HTERT RPE-1 (cell line): ENCODE data around the gene MEGF6.

ENCODE experiments used
- in situ Hi-C: fragments of 300-500 bp; cut with MboI; formaldehyde crosslinking; loops from 4 replicates; pipeline ENCODE4 v1.14.3; 2020; ENCODE audit warnings: low sequenced_read_pairs

The MEGF6 gene

DNA sequence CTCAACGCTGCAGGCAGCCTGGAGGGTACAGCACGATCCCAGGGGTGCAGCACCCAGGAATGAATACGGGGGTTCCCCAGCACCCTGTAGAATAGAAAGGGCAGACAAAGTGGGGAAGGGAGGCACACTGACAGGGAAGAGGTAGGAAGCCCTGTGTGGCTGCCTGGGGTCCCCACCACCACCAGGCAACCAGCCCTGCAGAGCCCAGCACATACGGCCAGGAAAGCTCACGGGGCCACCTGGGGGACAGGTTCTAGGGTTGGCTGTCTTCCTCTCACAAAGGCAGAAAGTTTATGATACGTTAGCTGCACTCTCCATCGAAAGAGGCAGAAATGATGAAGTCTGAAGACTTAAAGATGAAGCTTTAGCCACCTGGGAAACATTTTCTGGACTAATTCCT is 104.4 kb downstream of the MEGF6 start:
- in situ Hi-C loops, result no loop called here

DNA sequence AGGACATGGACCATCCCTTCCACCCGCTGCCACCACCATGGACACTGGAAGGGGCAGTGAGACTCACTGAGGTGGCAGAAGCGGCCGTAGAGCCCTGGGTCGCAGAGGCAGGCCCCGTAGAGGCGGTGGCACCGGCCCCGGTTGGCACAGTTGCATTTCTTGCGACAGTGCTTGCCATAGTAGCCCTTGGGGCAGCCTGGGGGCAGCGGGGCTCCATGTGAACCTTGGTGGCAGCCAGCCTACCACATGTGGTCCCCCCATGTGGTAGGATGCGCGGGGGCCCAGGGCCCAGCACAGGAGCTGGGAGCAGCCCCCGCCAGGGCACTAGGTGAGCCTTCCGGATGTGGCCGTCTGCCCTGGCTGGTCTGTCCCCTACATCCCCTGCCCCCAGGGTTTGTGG is 105.3 kb downstream of the MEGF6 start:
- in situ Hi-C loops, result no loop called here

DNA sequence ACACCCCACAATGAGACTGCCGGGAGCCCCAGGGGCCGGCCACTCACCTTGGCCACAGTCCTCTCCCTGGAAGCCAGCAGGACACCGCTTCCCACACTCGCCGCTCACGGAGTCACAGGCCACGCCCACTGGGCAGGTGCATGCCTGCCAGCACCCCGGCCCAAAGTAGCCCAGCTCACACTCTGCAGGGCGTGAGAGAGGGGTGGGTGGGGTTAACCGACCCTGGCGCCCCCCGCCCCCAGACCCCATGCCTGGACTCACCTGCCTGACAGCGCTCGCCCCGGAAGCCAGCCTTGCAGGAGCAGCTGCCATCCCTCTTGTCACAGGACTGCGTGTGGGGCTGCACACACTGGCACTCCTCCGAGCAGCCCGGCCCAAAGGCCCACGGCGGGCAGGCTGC is 106.1 kb downstream of the MEGF6 start:
- in situ Hi-C loops, result no loop called here

DNA sequence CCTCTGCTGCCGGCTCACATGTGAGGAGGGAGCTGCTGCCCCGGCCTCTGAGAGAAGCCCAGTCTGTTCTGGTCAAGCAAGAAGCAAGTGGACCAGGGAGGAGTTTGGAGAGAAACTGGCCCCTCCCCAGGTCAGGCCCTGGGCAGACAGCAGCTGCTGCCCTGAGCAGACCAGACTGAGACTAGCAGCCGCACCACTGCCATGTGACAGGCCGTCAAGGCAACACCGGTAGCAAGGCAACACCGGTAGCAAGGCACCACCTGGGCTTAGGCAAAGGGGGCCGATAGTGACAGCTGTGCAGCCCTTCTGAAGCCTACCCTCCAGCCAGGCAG is 106.5 kb downstream of the MEGF6 start:
- in situ Hi-C loops, result no loop called here

DNA sequence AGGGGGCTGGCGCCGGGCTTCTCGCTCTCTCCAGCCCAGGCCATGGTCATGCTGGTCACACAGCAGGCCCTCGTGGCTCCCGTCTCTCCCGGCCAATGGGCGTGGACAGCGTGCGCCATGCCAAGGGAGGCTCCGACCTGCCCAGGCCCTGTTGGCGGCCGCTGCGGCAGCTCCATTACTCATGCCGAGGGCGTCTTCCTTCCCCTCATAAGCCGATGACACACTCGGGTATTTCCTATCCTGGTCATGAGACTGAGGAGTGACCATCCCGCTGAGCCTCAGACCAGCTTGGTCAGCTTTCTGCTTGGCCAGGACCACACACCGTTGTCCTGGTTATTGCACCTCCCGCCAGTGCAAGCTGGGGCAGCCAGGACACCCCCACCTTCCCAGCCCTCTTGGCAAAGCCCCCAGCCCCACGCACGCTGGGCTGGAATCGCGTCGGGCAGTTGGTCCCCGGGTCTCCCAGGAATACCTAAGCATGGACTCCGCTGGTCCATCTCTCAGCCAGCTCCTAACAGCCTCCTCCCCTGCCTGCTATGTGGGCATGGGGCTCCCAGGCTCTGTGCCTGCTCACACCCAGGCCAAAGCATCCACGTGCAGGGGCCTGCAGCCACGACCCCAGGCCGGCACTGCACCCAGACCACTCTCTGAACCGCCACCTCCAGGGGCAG is 107.0 kb downstream of the MEGF6 start:
- in situ Hi-C loops, result no loop called here

DNA sequence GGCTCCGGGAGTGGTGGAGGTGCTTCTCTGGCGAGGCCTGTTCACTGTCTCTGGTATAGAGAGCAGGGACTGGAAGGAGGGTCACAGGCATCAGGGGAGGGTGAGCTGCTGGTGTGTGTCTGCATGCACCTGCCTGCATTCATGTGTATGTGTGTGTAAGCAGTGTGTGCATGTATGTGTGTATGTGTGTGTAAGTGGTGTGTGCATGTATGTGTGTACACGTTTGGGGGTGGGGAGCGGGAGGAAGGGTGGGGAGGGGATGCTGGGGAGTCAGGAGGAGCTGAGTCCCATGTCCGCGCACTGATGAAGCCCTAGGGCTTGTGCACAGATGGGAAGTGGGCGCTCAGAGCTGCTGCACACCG is 107.8 kb downstream of the MEGF6 start:
- in situ Hi-C loops, result no loop called here

DNA sequence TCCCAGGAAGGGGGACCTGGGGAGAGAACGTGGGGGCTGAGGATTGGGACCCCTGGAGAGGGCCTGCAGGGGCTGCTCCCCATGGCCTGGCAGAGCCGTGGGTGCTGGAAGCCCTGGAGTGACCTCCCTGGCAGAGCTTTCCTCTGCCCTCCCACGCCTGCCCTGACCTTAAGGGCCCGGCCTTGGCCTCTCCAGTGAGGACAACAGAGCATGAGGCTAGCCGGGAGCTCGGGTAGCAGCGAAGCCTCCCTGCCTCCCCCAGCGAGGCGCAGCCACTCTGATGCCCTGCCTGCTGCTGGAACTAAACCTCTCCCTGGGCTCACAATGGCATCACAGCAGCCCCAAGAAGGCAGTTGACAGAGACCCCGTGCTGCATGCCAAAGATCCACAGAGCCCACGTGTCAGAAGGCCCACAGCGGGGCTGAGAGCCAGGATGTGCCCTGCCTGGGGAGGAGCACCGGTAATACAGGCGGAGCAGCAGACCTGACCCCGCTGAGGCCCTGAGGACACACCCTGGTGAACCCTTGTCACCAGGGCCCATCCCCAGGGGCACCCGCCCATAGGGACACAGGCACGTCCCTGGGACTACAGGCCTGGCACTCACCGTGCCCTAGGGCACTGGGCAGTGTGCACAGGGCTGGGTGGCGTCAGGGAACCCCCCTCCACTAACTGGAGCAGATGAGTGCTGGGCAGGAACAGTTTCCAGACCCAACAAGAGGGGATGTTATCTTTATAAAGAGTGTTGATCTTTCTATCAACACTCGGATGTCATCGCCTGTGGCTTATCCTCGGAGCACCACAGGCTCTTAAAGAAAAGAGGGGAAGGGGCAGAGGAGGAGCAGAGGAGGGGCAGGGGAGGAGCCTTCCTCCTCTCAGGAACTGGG is 108.4 kb downstream of the MEGF6 start:
- in situ Hi-C loops, result no loop called here

DNA sequence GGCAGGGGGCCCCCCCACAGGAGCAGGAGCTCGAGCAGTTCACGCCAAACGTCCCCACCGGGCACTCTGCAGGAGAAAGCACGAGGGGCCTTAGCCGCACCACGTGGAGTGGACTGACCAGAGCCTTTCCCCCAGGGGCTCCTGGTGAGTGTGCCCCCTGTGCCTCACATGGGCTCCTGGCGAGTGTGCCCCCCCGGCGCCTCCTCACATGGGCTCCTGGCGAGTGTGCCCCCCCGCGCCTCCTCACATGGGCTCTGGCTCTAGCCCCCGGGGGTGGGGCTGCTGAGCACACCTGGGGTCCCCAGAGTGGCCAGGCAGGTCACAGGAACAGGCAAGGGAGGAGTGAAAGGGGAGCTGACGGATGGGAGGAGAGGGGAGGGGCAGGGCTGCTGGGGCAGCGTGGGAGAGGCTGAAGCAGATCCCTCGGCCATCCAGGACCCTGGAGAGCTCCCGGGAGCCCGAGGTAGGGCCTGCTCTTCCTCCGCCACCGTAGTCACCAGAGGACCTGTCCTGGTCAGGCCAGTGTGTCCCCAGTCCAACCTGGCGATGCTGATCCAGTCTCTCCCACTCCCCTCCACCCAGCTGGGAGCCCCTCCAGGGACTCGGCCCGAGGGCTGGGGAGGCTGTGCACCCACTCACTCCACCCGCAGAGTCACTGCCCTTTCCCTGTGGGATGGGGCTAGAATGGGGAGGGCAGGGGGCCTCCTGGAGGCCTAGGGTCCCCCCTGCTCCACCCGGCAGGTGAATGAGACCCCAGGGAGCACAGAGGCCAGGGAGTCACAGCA is 109.3 kb downstream of the MEGF6 start:
- in situ Hi-C loops, result no loop called here

DNA sequence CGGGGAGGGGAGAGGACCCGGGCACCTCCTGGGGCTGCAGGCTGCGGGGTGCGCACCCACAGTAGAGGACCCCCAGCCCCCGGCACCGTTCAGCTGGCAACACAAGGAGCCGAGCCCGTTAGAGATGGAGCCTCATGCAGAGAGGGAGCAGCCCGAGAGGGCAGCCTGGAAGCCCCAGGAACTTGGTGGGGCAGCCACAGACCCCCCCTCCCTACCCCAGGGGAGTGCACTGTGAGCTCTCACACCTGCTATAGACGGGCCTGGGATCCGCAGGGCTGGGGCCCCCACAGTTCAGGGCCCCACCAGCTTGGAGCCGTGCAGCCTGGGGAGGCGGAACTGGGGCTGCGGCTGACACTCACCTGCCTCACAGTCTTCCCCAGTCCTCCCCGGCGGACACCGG is 109.9 kb downstream of the MEGF6 start:
- in situ Hi-C loops, result no loop called here

DNA sequence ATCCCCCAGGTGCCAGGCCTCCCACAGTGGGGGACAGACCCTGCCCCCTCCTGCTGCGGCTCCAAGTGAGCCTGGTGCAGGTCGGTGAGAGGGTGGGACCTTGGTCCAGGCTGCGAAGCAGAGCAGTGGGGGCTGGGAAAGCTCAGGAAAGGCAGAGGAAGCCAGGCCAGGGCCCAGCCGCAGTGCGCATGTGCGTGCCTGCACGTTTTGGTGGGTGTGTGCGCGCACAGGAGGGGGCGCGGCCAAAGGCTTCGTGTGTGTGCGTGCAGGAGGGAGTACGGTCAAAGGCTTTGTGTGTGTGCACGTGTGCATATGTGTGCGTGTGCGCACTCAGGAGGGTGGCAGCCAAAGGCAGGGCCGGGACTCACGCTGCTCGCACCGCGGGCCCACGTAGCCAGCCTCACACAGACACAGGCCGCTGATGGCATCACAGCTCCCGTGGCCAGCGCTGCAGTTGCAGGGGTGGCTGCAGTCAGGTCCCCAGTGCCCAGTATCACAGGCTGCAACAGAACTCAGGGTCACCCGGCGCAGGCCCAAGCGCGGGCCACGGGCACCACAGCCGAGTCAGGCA is 111.0 kb downstream of the MEGF6 start:
- in situ Hi-C loops, result no loop called here

DNA sequence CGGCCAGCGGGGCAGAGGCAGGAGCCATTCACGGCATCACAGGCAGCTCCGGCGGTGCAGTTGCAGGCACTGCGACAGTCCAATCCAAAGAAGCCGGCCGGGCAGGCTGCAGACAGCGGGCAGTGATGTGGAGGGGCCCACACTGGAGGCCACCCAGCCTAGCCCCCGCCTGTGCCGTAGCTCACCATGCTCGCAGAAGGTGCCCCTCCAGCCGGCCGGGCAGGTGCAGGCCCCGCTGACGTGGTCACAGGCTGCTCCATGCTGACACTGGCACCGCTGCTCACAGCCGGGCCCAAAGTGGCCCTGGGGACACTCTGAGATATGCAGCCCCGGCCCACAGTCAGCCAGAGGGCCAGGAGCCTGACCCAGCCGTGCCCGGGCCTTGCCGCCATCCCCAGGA is 111.7 kb downstream of the MEGF6 start:
- in situ Hi-C loops, result no loop called here

DNA sequence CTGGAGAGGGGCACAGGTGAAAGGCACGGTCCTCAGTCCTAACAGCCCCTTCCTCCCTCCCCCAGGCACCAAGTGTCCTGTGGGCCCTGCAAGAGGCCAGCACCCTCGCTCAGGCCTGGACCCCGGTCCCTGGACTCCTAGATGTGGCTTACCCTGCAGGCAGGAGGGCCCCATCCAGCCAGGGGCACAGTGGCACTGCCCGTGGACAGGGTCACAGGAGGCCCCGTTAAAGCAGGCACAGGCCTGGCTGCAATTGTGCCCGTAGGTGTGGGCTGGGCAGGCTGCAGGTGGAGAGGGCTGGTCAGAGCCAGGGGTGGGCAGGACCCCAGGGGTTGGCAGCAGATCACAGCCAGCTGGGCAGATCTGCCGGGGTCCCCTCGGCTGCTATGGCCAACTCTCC is 112.3 kb downstream of the MEGF6 start:
- in situ Hi-C loops, result no loop called here

DNA sequence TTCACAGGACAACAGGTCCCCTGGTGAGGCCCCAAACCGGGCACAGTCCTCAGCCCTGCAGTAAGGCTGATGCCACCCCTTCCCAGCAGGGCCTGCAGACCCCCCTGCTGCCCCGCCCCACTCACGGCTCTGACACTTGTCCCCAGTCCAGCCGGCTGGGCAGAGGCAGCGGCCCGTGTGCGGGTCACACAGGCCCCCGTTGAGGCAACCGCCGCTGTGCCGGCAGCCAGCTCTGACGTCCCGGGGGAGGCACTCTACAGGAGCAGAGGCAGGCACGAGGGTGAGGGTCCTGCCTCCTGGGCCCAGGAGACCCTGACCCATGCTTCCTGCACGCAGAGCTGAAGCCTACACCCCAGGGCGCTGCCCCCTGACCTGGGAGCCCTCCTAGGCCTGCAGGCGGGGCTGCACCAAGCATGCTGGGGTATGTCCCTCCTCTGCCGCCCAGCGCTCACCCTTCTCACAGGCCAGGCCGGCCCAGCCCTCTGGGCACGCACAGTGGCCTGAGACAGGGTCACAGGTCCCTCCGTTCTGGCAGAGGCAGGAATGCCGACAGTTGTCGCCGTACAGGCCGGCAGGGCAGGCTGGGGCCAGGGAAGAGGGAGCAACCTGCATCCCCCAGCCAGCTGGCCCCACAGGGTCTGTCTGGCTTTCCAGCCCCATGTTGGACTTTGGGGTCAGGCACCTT is 112.9 kb downstream of the MEGF6 start:
- in situ Hi-C loops, result no loop called here

DNA sequence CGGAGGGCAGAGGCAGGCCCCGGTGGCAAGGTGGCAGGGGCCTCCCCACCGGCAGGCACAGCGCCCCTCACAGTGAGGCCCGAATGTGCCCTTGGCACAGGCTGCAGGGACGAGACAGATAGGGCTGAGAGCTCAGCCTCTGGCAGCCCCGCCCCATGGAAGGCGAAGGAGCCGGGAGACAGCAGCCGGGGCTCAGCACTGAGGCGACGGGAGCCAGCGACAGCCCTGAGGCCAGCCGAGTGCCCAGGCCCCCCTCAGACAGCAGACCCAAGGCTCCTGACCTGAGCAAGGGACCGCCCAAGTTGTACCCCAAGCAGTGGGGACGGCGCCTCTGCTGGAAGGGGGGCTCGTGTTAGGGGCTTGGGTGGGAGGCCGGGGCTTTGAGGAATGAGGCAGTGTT is 113.8 kb downstream of the MEGF6 start:
- in situ Hi-C loops, result no loop called here

DNA sequence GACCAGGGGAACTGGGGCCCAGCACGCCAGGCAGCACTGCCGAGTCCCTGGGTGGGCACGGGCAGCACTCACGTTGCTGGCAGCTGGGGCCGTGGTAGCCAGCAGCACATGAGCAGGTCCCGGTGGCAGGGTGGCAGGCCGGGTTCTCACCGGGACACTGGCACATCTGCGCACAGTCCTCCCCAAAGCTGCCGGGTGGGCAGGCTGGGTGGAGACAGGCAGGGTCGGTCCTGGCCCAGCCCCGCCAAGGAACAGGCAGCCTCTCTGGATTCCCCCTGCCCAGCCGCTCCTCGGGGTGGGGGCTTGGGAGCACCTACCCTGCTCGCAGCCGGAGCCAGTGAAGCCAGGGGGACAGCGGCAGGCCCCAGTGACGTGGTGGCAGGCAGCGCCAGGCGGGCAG is 114.4 kb downstream of the MEGF6 start:
- in situ Hi-C loops, result no loop called here

DNA sequence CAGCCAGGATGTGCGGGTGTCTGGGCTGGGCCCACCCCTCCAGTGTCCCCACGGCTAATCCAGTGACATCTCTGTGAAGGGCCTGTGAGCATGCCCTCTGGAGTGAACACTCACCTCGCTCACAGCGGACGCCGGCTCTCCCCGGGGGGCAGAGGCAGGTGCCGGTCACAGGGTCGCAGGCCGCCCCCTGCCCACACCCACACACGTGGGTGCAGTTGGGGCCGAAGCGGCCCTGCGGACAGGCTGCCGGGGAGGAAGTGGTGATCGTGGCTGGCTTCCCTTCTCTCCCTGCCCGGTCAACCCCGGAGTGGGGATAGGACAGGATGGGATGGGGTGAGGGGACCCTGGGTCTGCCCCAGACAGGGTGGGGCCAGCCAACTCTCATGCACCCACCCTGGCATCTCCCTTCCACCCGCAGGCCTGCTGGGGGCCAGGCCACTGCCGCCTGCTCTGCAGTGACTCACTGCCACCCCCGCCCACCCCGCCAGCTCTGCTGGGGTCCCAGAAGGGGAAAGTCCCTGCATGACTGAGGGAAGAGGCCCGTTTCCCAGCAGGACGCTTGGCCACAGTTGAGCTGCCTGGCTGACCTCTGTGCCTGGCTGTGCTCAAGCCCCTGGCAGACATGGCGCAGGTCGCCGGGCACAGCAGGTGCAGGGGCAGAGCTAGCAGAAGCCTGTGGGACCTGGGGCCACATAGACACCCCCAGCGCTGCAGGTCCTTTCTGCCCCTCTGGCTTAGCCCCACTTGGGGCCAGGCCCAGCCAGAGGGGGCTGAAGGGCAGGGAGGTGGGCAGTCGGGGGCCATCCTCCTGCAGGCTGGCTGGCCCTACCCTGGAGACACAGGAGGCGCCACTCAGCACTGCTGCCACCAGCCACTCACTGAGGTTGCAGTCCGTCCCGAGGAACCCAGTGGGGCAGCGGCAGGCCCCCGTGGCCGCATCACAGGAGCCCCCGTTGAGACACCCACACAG is 115.2 kb downstream of the MEGF6 start:
- in situ Hi-C loops, result no loop called here

DNA sequence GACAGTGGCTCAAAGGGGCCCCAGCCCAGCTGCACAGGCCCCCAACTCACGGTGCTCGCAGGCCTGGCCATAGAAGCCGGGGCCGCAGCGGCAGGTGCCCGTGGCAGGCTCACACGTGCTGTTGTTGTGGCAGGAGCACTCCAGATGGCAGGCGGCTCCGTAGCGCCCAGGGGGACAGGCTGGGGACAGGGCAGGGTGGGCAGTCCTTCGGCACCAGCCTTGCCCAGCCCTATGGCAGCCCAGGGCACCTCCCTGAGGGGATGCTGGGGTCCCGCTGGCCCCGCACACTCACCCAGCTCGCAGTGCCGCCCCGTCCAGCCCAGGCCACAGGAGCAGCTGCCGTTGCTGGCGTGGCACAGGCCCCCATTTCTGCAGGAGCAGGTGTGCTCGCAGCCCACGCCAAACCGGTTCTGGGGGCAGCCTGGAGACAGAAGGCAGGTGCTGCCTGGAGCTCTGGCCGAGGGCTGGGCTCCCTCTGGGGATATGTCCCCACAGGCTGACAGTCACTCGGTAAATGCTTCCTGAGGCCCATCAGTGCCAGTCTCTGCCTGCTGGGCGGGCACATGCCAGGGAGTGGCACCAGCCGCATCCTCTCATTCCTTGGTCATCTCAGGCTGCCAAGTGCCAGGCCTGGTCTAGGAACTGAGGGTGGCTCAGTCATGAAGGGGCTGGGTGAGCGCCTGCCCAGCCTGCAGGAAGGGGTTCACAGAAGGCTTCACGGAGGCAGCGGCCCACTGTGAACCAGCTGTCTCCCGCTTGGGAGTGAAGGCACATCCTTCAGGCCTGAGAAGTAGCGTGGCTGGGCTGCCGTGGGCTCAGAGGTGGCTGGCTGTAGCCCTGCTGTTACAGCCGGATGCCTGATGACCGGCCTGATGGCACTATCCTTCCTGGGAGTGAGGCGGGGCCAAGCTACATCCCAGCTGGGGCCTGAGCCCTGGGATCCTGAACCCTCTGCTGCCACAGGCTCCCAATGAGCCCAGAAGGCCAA is 116.7 kb downstream of the MEGF6 start:
- in situ Hi-C loops, result no loop called here

DNA sequence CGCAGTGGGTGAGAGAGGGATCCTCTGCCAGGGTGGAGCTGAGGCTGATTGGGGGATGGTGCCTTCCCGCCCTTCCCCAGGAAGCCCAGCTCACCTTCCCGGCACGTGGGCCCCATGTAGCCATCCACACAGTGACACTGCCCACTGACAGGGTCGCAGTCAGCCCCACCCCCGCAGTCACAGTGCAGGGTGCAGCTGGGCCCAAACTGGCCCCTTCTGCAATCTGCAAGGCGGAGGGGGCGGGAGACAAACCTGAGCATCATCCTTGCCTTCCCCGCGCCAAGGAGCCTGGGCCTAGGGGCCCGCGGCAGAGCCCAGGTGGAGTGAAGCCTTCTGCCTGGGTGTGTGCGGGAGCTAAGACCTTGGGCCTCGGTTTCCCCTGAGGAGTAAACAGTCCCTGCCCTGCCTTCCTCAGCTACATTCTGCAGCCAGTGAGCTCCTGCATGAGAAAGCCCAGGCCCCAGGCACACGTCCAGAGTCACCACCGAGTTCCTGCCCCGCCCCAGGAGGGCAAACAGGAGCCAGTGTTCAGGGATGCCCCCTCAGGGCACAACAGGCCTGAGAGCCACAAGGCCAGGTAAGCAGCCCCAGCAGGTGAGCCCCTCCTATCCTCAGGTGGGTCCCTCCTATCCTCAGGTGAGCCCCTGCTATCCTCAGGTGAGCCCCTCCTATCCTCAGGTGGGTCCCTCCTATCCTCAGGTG is 118.6 kb downstream of the MEGF6 start:
- in situ Hi-C loops, result no loop called here
